Panc1 (cell line): Measurements from ENCODE around the gene ZSCAN12. TPM values are rescaled to one million over a fixed set of nuclear protein-coding genes. Genes with fewer than 3 reads are reported as not detected.

Experiments
- ATAC-seq: fragments of 200-7000 bp; cut with Tn5 transposase; 2 replicates; pipeline ENCODE4 v1.9.1; 2020; ENCODE audit warnings: mild to moderate bottlenecking, moderate library complexity
- BruUV-seq: library from RNA; stranded (reverse); fragments of 400-500 nt; replicated peaks from 2 replicates; lab custom pipeline; 2021; lab: Mats Ljungman, UMichigan
- CTCF ChIA-PET: fragments of 300-600 bp; sonication (Branson Sonifier 250); formaldehyde crosslinking; loops from one replicate; lab custom pipeline; 2022; ENCODE audit warnings: antibody characterized with exemption; lab: Charles Lee
- POLR2A ChIA-PET: fragments of 300-600 bp; sonication (Branson Sonifier 250); formaldehyde crosslinking; loops from one replicate; lab custom pipeline; 2022; ENCODE audit warnings: antibody characterized with exemption; lab: Charles Lee
- DNase-seq: peaks from one replicate; pipeline ENCODE4 v3.0.0-alpha.2; 2010; ENCODE audit warnings: low read depth, low spot score
- H3K27ac ChIP-seq: 2 replicates; pipeline ENCODE4 v1.5.1; 2011; ENCODE audit warnings: mild to moderate bottlenecking, low read length, inconsistent platforms
- H3K27me3 ChIP-seq: fragments of 200-500 bp; sonication (Bioruptor generic); 2 replicates; pipeline ENCODE4 v1.6.0; 2014; ENCODE audit warnings: low read length, inconsistent platforms; ENCODE audit not compliant: control insufficient read depth, insufficient read depth
- H3K36me3 ChIP-seq: fragments of 200-500 bp; sonication (Bioruptor generic); 2 replicates; pipeline ENCODE4 v1.5.1; 2014; ENCODE audit warnings: inconsistent platforms, mild to moderate bottlenecking, low read length, moderate library complexity; ENCODE audit not compliant: control insufficient read depth, insufficient read depth
- H3K4me1 ChIP-seq: 2 replicates; pipeline ENCODE4 v1.5.1; 2011; ENCODE audit warnings: inconsistent platforms, mild to moderate bottlenecking, low read length, moderate library complexity; ENCODE audit not compliant: control insufficient read depth, insufficient read depth
- H3K4me3 ChIP-seq, 2 experiments: 2 replicates each; pipeline ENCODE4 v1.5.1; 2011 to 2012; ENCODE audit warnings: low read depth in 2 of 2, low read length in 2 of 2, mild to moderate bottlenecking in 2 of 2, inconsistent platforms in 1 of 2, moderate library complexity in 1 of 2
- H3K9me3 ChIP-seq: fragments of 200-500 bp; sonication (Bioruptor generic); 2 replicates; pipeline ENCODE4 v1.5.1; 2014; ENCODE audit warnings: low read depth, mild to moderate bottlenecking, inconsistent platforms, low read length, moderate library complexity; ENCODE audit not compliant: control insufficient read depth, insufficient read depth
- CTCF ChIP-seq: fragments of 450-650 bp; IDR thresholded peaks from 2 replicates; pipeline ENCODE4 v1.5.1; 2017; ENCODE audit warnings: mild to moderate bottlenecking
- POLR2AphosphoS5 ChIP-seq: IDR thresholded peaks from 2 replicates; pipeline ENCODE4 v1.6.1; 2012; ENCODE audit warnings: mild to moderate bottlenecking, low read depth, low read length, moderate library complexity
- REST ChIP-seq, 2 experiments: IDR thresholded peaks; 2 replicates each; pipeline ENCODE4 v1.6.1; 2011 to 2012; ENCODE audit warnings: low read depth in 2 of 2, control low read depth in 1 of 2, low read length in 1 of 2, mild to moderate bottlenecking in 1 of 2, moderate library complexity in 1 of 2; ENCODE audit not compliant: insufficient read depth in 1 of 2
- SIN3A ChIP-seq: IDR thresholded peaks from 2 replicates; pipeline ENCODE4 v1.6.1; 2012; ENCODE audit warnings: low read depth, mild to moderate bottlenecking, low read length, moderate library complexity, borderline replicate concordance; ENCODE audit not compliant: insufficient read depth
- TCF7L2 ChIP-seq: IDR thresholded peaks from 2 replicates; pipeline ENCODE4 v1.6.1; 2011; ENCODE audit warnings: mild to moderate bottlenecking, low read depth, low read length, inconsistent platforms
- in situ Hi-C: cut with HindIII; loops from 2 replicates; pipeline ENCODE4 v1.10.0; 2016; ENCODE audit warnings: low sequenced_read_pairs, low pct_unique_long_range_greater_than_20kb
- intact Hi-C: fragments of 100-400 bp; cut with micrococcal nuclease; formaldehyde crosslinking; loops from one replicate; pipeline ENCODE4 v1.10.0; 2022; ENCODE audit not compliant: unreplicated experiment
- total RNA-seq: library from RNA; stranded (reverse); gene quantifications from one replicate; pipeline ENCODE4 v1.2.1, GENCODE V29; 2021; ENCODE audit not compliant: unreplicated experiment

ZSCAN12 gene
- total RNA-seq, 1 experiment from 2014 or later: 3.2 TPM

GRCh38 chr6:28353356-28353755 is 46.2 kb downstream of the ZSCAN12 start:
- CTCF ChIA-PET: no interaction called here
- H3K4me3 ChIP-seq: peak overlapping the region; percentile 43 to 52
- H3K27ac ChIP-seq: peak overlapping the region; percentile 97
- no peaks in the 10 kb centered on the region for H3K9me3 ChIP-seq
- H3K36me3 ChIP-seq: peaks cover 2% of the 10 kb centered on the region; the same call in 1 of the 2 replicates
- ATAC-seq: no peak
- intact Hi-C loops (loop anchor here (5.0 to 10.0 kb wide), 3 partner anchors 86 to 449 kb away; partner anchors contain the start of gene ZSCAN26), in situ Hi-C loops (no loop called here)
- no peaks in the 10 kb centered on the region for H3K27me3 ChIP-seq
- no peak for DNase-seq
- BruUV-seq: no TSS peak
- peaks cover 45% of the 10 kb centered on the region for H3K4me1 ChIP-seq
- POLR2A ChIA-PET: no interaction called here
- TF ChIP-seq SIN3A (no peak), TCF7L2 (no peak), REST (IDR thresholded peaks at IDR 0.05; ENCODE audit: insufficient read depth in 1 of 2, low read depth in 2 of 2, low read length in 1 of 2) (no peak), CTCF (no peak), POLR2AphosphoS5 (no peak)

GRCh38 chr6:28351493-28351925 is 48.0 kb downstream of the ZSCAN12 start:
- no peaks in the 10 kb centered on the region for H3K9me3 ChIP-seq
- H3K36me3 ChIP-seq: peaks cover 2% of the 10 kb centered on the region; the same call in 1 of the 2 replicates
- CTCF ChIA-PET: no interaction called here
- H3K4me1 ChIP-seq: peaks cover 35% of the 10 kb centered on the region
- H3K4me3 ChIP-seq: peak overlapping the region; percentile 73 to 75
- intact Hi-C loops: loop anchor here (5.0 to 10.0 kb wide), 3 partner anchors 84 to 447 kb away; partner anchors contain the start of gene ZSCAN26
- H3K27me3 ChIP-seq: no peaks in the 10 kb centered on the region
- ATAC-seq (no peak), DNase-seq (no peak)
- in situ Hi-C loops: no loop called here
- peak overlapping the region; percentile 93 for H3K27ac ChIP-seq
- BruUV-seq: no TSS peak
- POLR2A ChIA-PET: no interaction called here
- no peak for TF ChIP-seq CTCF
- no peak for TF ChIP-seq POLR2AphosphoS5
- no peak for TF ChIP-seq TCF7L2
- TF ChIP-seq REST (IDR thresholded peaks at IDR 0.05; ENCODE audit: insufficient read depth in 1 of 2, low read depth in 2 of 2, low read length in 1 of 2): no peak
- no peak for TF ChIP-seq SIN3A
